OCI-LY1 (cell line): Measurements from ENCODE around the gene KDM2A.

Experiments
- H2AFZ ChIP-seq: fragments of 200-600 bp; sonication (generic), shearing (Covaris generic); 2 replicates; pipeline ENCODE4 v1.6.0; 2014; ENCODE audit warnings: antibody characterized with exemption, mild to moderate bottlenecking, low read length
- H3F3A ChIP-seq: fragments of 200-600 bp; sonication (generic), shearing (Covaris generic); 2 replicates; pipeline ENCODE4 v1.6.0; 2014; ENCODE audit warnings: mild to moderate bottlenecking, antibody characterized with exemption, low read length, moderate library complexity; ENCODE audit not compliant: insufficient read depth
- H3K27ac ChIP-seq: fragments of 200-600 bp; sonication (generic); 2 replicates; pipeline ENCODE4 v1.5.1; 2014; ENCODE audit warnings: low read length, mixed run types, mild to moderate bottlenecking, low read depth; ENCODE audit not compliant: poor library complexity, severe bottlenecking
- H3K27me3 ChIP-seq: fragments of 200-600 bp; sonication (generic); 2 replicates; pipeline ENCODE4 v1.6.0; 2014; ENCODE audit warnings: antibody characterized with exemption, mild to moderate bottlenecking, low read length, moderate library complexity; ENCODE audit not compliant: insufficient read depth
- H3K36me3 ChIP-seq: fragments of 200-600 bp; sonication (generic); 2 replicates; pipeline ENCODE4 v1.6.1; 2014; ENCODE audit warnings: mild to moderate bottlenecking, antibody characterized with exemption, low read length, moderate library complexity, mixed read lengths; ENCODE audit not compliant: insufficient read depth
- H3K4me1 ChIP-seq: fragments of 200-600 bp; sonication (generic); 2 replicates; pipeline ENCODE4 v1.5.1; 2014; ENCODE audit warnings: mild to moderate bottlenecking, low read length, moderate library complexity; ENCODE audit not compliant: insufficient read depth, severe bottlenecking
- H3K4me2 ChIP-seq: fragments of 200-600 bp; sonication (generic), shearing (Covaris generic); 2 replicates; pipeline ENCODE4 v1.6.1; 2014; ENCODE audit warnings: low read length
- H3K4me3 ChIP-seq: fragments of 200-600 bp; sonication (generic); 2 replicates; pipeline ENCODE4 v1.5.1; 2014; ENCODE audit warnings: low read length, low read depth, mild to moderate bottlenecking, mixed read lengths; ENCODE audit not compliant: poor library complexity, severe bottlenecking
- H3K79me2 ChIP-seq: fragments of 200-600 bp; shearing (Covaris generic); 2 replicates; pipeline ENCODE4 v1.6.1; 2016; ENCODE audit warnings: mixed run types, low read length, mixed read lengths; ENCODE audit not compliant: insufficient read depth
- H3K9ac ChIP-seq: fragments of 200-600 bp; sonication (generic), shearing (Covaris generic); 2 replicates; pipeline ENCODE4 v1.6.1; 2014; ENCODE audit warnings: mild to moderate bottlenecking, low read length, mixed read lengths
- H3K9me2 ChIP-seq: fragments of 200-600 bp; sonication (generic), shearing (Covaris generic); 2 replicates; pipeline ENCODE4 v1.6.1; 2014; ENCODE audit warnings: low read depth, mild to moderate bottlenecking, low read length, mixed read lengths
- H3K9me3 ChIP-seq: fragments of 200-600 bp; shearing (Covaris generic); 2 replicates; pipeline ENCODE4 v1.6.1; 2014; ENCODE audit warnings: low read length, mixed read lengths
- H4K20me1 ChIP-seq: fragments of 200-600 bp; sonication (generic), shearing (Covaris generic); 2 replicates; pipeline ENCODE4 v1.6.0; 2016; ENCODE audit warnings: mild to moderate bottlenecking, low read length; ENCODE audit not compliant: insufficient read depth
- CTCF ChIP-seq: fragments of 200-600 bp; sonication (generic), shearing (Covaris generic); IDR thresholded peaks from 2 replicates; pipeline ENCODE4 v1.5.1; 2017; ENCODE audit warnings: mild to moderate bottlenecking, antibody characterized with exemption, low read length, moderate library complexity, mixed read lengths
- EZH2 ChIP-seq: fragments of 200-600 bp; sonication (generic), shearing (Covaris generic); IDR thresholded peaks from 2 replicates; pipeline ENCODE4 v1.8.0; 2017; ENCODE audit warnings: borderline replicate concordance, mixed run types, mild to moderate bottlenecking, antibody characterized with exemption, low read length, moderate library complexity, mixed read lengths

KDM2A gene

GRCh38 chr11:67174311-67174710, 55.2 kb downstream of the KDM2A start:
- no peaks in the 10 kb centered on the region for H3K9me3 ChIP-seq
- no peaks in the 10 kb centered on the region for H4K20me1 ChIP-seq
- no peak overlapping the region for H3K4me3 ChIP-seq
- H3K4me2 ChIP-seq = no peak overlapping the region
- no peaks in the 10 kb centered on the region for H3F3A ChIP-seq
- H3K27ac ChIP-seq = no peak overlapping the region
- H3K4me1 ChIP-seq = no peaks in the 10 kb centered on the region
- peaks cover 55% of the 10 kb centered on the region for H3K79me2 ChIP-seq
- no peaks in the 10 kb centered on the region for H3K27me3 ChIP-seq
- no peak overlapping the region for H3K9ac ChIP-seq
- no peak for TF ChIP-seq CTCF
- TF ChIP-seq EZH2 = no peak
- H2AFZ ChIP-seq = no peak overlapping the region
- H3K9me2 ChIP-seq = no peaks in the 10 kb centered on the region
- peaks cover 9% of the 10 kb centered on the region for H3K36me3 ChIP-seq

- Histone ChIP-seq H3K4me2 (no peak overlapping the region), H3K27me3 (no peaks in the 10 kb centered on the region), H2AFZ (no peak overlapping the region), H3K9me3 (no peaks in the 10 kb centered on the region), H3K79me2 (peaks cover 29% of the 10 kb centered on the region; the same call in 1 of the 2 replicates), H3K9me2 (no peaks in the 10 kb centered on the region), H4K20me1 (no peaks in the 10 kb centered on the region), H3K4me1 (no peaks in the 10 kb centered on the region), H3K27ac (no peak overlapping the region), H3K9ac (no peak overlapping the region), H3F3A (no peaks in the 10 kb centered on the region), H3K4me3 (no peak overlapping the region), H3K36me3 (peaks cover 17% of the 10 kb centered on the region)
- no peak for TF ChIP-seq EZH2
Observed at GRCh38 chr11:67177399-67178281, 58.6 kb downstream of the KDM2A start.

- Histone ChIP-seq H3K9me2 (no peaks in the 10 kb centered on the region), H3K36me3 (peaks cover 25% of the 10 kb centered on the region), H3K4me2 (no peak overlapping the region), H3K27ac (no peak overlapping the region), H3F3A (no peaks in the 10 kb centered on the region), H3K4me3 (no peak overlapping the region), H3K9ac (no peak overlapping the region), H3K9me3 (no peaks in the 10 kb centered on the region), H3K4me1 (no peaks in the 10 kb centered on the region), H2AFZ (no peak overlapping the region), H3K27me3 (no peaks in the 10 kb centered on the region), H4K20me1 (no peaks in the 10 kb centered on the region), H3K79me2 (peaks cover 27% of the 10 kb centered on the region; the same call in 1 of the 2 replicates)
- no peak for TF ChIP-seq CTCF
- no peak for TF ChIP-seq EZH2
Observed at GRCh38 chr11:67178421-67178820, 59.4 kb downstream of the KDM2A start.

GRCh38 chr11:67178878-67179277, 59.8 kb downstream of the KDM2A start:
- Histone ChIP-seq H2AFZ (no peak overlapping the region), H3K4me1 (no peaks in the 10 kb centered on the region), H3K9me3 (no peaks in the 10 kb centered on the region), H3K79me2 (peaks cover 27% of the 10 kb centered on the region; the same call in 1 of the 2 replicates), H3F3A (no peaks in the 10 kb centered on the region), H3K4me3 (no peak overlapping the region), H3K27me3 (no peaks in the 10 kb centered on the region), H3K36me3 (peaks cover 29% of the 10 kb centered on the region), H3K9me2 (no peaks in the 10 kb centered on the region), H3K27ac (no peak overlapping the region), H3K4me2 (no peak overlapping the region), H3K9ac (no peak overlapping the region), H4K20me1 (no peaks in the 10 kb centered on the region)
- TF ChIP-seq CTCF = no peak
- no peak for TF ChIP-seq EZH2
